ENCODE results near the gene FAM78A. TPM values are rescaled to one million over a fixed set of nuclear protein-coding genes. Genes with fewer than 3 reads are reported as not detected.

FAM78A gene
- total RNA-seq: 4.7 and 5.3 TPM in 2 replicates

GRCh38 chr9:131276094-131276888, at the start of gene FAM78A:
Gene FAM78A, minus strand, starts transcription at chr9:131276510. Its CDS starts 331 bp downstream, at chr9:131276179.

GRCh38 chr9:131289301-131290035, 13.2 kb upstream of the FAM78A start, which contains the start of gene PLPP7:
Gene PLPP7, plus strand, starts transcription at chr9:131289723. Its CDS starts 275 bp downstream, at chr9:131289998.

Other genes with a start within 250 kb of the FAM78A start
- 17.4 and 44.0 TPM in 2 replicates for gene AIF1L, start 180.0 kb downstream of the FAM78A start, total RNA-seq
- gene NUP214, start 150.9 kb downstream of the FAM78A start, total RNA-seq: 10.4 and 23.5 TPM in 2 replicates
- 1.8 TPM in 2 replicates for gene PLPP7, start 13.2 kb upstream of the FAM78A start, total RNA-seq
- gene PRRC2B, start 117.6 kb upstream of the FAM78A start, total RNA-seq: 37.4 and 108 TPM in 2 replicates
- 26.2 and 46.8 TPM in 2 replicates for gene POMT1, start 226.4 kb upstream of the FAM78A start, total RNA-seq